ENCODE measurements around the gene SNX13. TPM values are rescaled to one million over a fixed set of nuclear protein-coding genes. Genes with fewer than 3 reads are reported as not detected.

The SNX13 gene
- total RNA-seq, 1 donor from 2014 or later: 65.8 TPM

DNA sequence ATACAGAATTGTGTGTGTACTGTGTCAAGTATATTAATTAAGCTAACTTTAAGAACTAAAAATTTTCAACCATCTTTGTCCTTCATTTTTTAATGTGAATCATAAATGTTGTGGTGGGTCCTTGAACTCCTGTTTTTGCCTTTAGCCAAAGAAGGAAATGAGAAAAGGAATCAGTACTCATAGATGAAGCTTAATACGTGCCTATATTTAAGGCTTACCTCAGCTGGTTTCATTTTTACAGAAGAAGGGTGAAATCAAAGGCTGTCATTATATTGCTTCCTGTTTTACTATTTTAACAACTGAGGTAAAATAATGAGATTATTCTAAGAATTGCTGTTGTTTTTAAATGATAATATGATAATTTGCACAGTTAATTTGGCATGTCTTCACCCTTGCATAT is 6.3 kb upstream of the SNX13 start:
- DNase-seq (ENCODE audit: low spot score): no peak

DNA sequence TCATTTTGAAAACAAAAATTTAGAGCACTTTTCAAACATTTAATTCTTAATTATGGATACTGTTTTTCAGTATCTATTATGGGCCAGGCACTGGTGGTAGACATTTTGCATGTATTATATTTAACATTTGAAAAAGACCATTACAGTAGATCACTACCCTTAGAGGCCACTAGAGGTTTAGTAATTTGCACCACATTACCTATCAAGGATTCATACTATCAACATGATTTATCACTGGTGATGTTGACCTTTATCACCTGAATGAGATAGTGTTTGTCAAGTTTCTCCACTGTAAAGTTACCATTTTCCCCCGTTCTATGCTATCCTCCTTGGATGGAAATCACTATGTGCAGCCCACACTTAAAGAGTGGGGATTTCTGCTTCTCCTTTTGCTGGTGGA is 4.4 kb upstream of the SNX13 start:
- DNase-seq (ENCODE audit: low spot score): no peak

DNA sequence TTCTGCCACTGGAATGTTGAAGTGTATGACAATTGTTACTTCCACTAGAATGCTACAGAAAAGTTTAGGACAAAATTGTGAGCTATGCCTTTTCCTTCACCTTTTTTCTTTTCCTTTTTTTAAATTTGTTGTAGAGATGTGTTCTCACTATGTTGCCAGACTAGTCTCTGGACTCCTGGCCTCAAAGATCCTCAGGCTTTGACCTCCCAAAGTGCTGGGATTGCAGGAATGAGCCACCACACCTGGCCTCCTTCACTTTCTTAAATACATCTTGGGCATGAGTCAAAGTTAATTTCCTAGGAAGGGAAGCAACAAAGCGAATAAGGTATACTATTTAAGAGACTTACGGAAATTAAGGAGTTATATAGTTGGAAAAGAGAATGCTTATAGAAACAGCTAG is 2.7 kb upstream of the SNX13 start:
- no peak for DNase-seq (ENCODE audit: low spot score)

DNA sequence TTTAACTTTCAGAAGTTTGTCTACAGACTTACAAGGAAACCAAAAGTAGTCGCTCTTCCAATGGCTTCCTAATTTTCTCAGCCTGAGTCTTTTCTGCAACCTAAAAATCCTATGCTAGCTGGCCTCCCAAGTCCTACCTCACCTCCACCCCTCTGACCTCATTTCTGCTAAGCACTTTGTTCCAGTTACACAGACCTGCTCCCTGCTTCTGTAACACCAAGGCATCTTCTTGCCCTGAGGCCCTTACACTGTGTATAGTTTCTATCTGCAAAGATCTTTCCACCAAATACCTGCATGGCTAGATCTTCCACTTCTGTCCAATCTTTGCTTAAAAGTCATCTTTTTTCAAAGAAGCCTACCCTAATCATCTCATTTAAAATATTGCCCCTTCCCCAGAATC is 1.9 kb upstream of the SNX13 start:
- no peak for DNase-seq (ENCODE audit: low spot score)

DNA sequence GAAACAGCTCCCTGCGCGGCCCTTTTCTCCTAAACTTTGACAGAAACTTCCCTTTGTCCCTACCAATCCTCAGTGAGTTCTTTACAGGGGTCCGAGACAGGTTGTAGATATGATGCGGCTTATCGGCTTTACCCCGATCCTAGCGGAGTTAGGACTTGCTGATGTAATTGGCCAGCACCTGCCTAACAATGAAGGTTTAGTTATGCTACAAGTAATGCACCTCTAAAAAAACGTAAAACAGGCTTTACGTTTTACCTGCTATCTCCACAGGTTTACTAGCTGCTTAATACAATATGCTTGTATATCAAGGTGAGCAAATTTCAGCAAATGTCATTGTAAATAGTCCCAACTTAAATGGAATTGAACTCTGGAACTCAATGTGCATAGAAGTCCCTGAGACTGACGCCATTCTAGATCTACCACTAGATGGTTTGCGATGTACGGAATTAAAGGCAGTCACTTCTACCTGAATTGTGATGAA is 697 bp upstream of the SNX13 start:
- DNase-seq (ENCODE audit: low spot score): no peak

DNA sequence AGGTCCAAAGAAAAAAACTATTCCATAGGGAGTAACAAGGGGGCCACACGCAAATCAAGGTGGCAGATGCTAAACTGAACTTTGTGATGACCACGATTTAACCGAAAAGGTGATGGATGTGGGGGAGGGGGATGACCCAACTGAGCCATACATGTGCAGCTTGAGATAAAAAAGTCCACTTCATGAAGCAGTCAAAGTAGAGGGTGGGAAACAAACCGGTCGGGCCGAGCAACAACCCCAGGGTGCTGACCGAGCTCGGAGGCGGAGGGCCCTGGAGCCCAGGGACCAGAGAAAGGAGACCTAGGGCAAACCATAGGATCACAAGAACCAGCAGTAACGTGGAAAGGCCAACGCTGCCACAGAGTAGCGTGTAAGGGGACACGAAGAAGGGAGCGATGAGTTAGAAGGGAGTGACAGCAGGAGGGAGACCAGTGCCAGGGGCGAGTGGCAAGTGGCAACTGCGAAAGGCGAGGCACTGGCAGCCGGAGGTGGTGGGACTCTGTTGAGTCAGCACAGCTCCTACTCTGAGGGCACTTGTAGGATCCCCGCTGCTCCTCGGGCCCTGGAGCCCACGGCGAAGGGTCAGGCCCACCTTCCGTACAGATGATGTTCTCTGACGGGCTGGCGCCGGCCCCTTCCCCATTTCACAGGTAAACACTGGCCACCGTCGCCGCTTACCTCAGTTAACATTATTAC is 540 bp downstream of the SNX13 start:
- no peak for DNase-seq (ENCODE audit: low spot score)

DNA sequence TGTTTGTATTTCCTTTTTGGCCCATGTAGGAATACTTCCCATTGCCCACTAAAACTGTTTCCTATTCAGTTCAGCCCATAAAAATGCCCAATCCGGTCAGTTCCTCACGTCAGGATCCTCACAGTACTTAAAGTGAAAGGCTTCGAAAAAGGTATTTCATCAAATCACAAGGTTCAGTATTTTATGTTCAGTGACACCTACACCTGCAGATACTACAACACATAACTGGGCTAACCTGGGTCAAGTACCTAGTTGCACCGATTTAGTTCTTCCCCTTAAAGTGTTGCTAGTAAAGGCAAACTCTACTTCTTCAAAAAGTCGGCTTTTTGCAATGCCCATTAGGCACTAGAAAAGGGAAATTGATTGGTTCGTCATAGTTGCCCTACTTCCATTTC is 1.1 kb downstream of the SNX13 start:
- DNase-seq (ENCODE audit: low spot score): no peak

DNA sequence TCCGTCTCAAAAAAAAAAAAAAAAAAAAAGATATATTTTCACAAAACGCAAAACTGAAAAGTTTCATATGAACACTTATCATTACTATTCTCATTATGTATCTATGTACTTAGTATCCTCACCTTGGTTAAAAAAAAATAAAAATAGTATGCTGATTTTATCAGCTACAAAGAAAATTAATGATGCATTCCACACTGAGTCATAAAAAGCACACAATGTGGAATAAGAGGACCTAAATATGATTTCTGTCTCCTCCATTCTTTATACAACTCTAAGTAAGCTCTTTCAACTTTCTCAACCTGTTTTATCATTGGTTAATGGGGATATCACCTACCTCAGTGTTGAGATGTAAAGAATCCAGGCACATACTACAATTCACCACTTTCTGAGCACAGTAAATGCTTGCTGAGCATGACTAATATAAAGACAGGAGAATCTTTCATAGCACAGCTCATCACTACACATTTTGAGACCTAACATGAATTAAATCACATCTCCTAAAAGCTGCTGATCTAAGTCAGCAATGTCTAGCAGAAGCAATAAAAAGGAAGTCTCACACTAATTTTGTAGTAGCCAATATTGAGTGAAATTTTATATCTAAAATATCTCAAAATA is 2.7 kb downstream of the SNX13 start:
- no peak for DNase-seq (ENCODE audit: low spot score)

DNA sequence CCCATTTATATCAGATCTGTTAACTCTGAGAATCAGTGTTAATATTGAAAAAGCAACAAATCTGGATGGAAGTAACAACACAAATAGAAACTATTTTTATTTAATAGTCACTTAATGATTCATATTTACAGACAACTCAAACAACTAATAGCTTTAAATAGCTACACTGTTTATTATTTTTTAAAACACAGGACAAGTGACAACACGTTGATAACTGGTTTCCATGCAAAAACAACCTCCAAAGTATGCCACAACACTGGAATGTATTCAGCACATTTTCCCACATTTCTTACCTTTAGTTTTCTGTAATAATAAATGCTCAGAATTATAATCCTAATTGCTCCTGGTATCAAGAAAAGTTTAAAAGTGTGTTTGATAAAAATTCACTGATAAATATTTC is 4.0 kb downstream of the SNX13 start:
- DNase-seq (ENCODE audit: low spot score): no peak

DNA sequence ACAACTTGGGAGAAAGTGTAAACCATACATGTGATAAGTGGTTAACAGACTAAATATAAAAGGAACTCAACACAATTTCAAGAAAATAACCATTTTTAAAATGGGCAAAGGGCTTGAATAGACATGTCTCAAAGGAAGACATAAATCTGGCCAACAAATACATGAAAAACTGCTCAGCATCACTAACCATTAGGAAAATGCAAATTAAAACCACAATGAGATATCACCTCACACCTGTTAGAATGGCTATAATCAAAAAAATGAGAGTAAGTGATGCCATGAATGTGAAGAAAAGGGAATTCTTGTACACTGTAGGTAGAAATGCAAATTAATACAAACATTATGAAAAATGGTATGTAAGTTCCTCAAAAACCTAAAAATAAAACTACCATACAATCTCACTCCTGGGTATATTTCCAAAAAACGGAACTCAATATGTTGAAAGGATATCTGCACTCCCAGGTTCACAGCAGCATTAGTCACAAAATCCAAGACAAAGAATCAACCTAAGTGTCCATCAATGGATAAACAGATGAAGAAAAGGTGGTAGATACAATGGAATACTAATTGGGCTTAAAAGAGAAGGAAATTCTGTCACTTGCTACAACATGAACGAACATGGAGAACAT is 5.6 kb downstream of the SNX13 start:
- DNase-seq (ENCODE audit: low spot score): no peak

DNA sequence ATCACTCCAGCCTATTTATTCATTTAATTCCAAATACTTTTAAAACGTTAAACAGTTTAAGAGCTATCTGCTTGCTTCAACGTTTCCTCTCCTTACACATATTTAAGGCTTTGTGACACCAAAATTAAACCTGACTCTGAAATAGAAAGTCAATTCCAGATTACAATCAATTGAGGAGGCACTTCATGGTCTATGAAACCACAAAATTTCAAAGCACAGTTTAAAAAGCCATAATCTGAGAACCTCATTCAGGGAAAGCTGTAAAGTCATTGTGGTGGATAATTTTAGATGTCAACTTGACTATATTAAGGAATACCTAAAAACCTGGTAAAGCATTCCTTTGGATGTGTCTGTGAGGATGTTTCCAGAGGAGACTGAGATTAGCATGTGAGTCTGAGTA is 6.2 kb downstream of the SNX13 start:
- DNase-seq (ENCODE audit: low spot score): no peak

DNA sequence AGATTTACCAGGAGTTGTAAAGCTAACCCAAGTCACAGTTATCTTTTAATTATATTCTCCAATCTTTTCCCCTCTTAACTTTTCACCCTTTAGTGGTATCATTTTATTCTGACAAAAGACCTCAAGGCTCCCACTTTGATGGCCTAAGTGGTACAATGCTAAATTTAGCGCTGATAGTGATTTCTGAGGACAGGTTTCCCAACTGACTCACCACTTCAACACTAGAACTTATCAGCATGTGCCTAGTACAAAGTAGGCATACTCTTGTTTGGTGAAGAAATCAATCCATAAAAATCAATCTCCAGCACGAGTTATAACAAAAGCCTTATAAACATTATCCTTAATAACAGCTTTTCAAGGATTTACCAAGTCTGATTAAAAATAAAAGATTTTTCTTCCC is 7.5 kb downstream of the SNX13 start:
- DNase-seq (ENCODE audit: low spot score): no peak

DNA sequence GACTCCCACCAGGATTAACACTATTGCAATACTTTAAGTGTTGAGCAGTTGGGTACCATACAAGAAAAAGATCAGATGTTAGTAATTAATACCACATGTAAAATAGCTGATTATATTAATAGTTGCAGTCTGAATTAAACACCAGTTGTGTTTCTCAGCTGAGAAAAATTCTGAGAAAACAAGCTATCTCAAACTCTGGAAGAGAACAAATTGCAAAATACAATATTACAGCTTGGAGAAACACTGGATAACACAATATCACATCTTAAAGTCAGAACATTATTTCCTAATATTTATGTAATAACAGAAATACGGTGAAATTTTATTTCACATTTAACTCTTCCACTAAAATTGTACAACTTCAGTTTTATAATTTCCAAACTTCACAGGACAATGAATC is 9.2 kb downstream of the SNX13 start:
- DNase-seq (ENCODE audit: low spot score): no peak

DNA sequence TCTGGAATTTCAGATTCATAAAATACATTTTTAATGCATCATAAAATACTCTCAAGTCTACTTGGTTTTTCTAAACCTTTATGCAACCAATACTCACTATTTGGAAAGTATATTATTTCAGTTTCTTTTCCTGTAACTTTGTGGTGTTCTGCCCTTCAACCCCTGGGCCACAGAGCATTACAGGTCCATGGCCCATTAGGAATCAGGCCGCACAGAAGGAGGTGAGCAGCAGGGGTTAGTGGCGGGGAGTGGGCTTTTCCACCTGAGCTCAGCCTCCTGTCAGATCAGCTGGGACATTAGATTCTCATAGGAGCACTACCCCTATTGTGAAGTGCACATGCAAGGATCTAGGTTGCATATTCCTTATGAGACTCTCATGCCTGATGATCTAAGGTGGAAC is 9.7 kb downstream of the SNX13 start:
- no peak for DNase-seq (ENCODE audit: low spot score)

DNA sequence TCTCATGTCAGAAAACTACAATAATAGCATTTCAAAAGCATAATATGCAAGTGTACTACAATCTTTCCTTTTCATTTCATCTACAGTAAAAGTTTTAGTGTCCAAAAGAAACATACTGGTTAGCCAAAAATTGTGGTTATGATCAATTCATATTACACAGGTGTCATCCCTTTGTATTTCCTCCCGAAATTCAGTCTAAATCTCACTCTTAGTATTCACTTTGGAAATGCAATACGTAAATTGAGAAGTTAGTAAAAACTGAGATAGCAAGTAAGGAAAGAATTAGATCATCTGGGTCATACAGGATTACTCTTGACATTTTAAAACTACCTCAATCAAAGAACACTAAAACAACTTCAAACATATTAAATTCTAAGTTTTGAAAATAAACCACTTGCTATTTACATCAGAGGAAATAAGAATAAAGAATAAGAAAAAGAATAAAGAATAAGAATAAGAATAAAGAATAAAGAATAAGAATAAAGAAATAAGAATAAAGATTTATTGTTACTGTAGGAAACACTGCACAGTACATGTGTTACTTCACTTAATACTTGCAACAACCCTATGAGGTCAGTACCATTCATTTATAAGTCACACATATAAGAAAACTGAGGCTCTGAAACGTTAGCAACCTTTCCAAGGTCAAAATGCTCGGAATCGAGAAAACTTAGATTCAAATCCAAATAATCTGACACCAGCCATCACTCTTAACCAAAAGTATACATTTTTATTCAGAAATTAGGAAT is 10.5 kb downstream of the SNX13 start:
- DNase-seq (ENCODE audit: low spot score): no peak

DNA sequence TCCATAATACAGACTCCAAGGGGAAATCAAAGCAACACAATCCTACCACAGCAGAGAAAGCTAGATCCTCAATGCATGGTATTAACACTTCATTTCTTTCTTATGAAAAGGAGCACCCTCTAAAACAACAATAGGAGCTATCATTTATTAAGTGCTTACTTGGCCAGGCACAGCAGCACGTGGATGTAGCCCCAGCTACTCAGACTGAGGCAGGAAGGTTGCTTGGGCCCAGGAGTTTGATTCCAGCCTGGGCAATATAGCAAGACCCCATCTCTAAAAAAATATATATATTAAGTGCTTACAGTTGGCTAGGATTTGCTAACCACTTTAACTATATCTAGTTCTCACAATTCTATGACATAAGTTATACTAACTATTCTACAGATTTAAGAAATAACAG is 12.2 kb downstream of the SNX13 start:
- DNase-seq (ENCODE audit: low spot score): no peak

DNA sequence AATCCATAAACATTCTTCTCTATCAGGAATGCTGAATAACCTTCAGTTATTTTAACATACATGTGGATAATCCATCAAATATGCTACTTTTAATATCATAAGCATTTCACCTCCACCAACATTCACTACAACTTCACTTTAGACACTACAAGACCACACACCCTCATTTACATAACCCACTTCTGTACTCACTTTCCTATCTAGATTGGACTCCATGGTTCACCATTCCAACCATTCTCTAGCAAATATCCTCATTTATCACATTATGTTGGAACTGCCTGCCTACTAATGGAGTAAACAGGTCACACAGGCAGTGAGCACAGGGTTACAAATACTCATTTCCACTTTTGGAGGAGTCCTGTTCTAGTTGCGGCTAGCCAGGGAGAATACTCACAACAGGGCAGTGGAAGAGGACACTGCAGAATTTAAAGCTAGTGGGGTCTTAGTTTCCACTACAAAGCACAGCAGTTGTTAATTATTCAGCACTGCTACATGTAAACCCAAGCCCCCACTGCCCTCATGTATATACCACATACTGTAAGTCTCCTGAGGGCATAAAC is 18.4 kb downstream of the SNX13 start:
- DNase-seq (ENCODE audit: low spot score): no peak

DNA sequence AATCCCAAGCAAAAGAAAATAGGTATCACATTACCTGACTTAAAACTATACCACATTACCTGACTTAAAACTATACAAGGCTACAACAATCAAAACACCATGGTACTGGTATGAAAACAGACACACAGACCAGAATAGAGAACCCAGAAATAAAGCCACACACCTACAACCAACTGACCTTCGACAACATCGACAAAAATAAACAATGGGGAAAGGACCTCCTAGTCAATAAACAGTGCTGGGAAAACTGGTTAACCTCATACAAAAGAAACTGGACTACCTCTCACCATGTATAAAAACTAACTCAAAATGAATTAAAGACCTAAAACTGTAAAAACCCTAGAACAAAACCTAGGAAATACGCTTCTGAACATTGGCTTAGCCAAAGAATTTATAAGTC is 22.5 kb downstream of the SNX13 start:
- DNase-seq (ENCODE audit: low spot score): no peak

DNA sequence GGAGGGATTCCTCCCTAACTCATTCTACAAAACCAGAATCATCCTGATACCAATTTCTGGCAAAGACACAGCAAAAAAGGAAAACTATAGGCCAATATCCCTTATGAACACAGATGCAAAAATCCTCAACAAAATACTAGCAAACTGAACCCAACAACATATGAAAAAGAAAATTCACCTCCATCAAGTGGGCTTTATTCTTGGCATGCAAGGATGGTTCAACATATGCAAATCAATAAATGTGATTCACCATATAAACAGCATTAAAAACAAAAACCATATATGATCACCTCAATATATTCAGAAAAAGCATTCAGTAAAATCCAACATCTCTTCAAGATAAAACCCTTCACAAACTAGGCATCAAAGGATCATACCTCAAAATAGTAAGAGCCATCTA is 23.5 kb downstream of the SNX13 start:
- no peak for DNase-seq (ENCODE audit: low spot score)

DNA sequence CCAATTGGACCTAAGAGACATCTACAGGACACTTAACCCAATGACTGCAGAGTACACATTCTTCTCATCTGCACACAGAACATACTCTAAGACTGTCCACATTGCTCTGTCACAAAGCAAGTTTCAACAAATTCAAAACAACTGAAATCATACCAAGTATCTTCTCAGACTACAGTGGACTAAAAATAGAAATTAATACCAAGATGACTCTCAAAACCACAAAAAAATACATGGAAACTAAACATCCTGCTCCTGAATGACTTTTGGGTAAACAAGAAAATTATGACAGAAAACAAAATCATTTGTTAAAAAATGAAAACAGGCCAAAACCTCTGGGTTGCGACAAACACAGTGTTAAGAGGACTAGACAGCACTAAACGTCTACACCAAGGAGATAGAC is 24.5 kb downstream of the SNX13 start:
- no peak for DNase-seq (ENCODE audit: low spot score)

DNA sequence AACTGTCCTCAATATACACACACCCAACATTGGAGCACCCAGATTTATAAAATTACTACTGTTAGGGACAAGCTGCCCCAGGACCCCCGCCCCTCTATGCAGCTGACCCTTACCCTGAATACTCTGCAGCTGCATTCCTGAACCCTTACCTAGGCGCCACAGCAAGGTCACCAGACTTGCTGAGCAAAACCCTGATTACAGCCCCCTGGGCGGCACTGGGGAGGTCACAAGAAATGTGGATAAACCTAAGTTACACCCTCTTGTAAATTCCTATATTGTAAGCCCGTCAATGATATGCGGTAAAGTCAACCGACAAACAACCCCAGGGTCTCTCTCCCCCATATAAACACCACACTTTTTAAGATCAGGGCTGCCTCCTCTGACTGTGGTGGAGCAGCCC is 25.1 kb downstream of the SNX13 start:
- DNase-seq (ENCODE audit: low spot score): no peak

DNA sequence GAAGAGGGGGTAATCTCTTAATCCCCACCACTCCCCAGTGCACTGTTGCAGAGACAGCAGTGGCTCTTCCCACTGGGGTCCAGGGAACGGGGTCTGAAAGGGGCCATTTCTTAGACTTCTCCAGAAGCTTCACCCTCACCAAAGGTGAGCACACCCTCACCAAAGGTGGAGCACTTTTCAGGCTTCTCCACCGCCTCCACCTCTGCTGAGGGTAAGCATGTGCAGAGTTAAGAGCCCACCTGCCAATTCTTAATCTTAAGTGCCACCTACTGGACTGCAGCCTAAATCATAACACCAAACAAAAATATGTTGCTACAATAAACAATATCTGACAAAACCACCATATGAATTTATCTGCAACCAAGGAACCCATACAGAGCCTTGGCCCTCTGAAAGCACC is 27.0 kb downstream of the SNX13 start:
- no peak for DNase-seq (ENCODE audit: low spot score)

All from mesenteric fat pad (tissue), 1 donor.